Measurements from ENCODE around the gene ISOC2. TPM values are rescaled to one million over a fixed set of nuclear protein-coding genes. Genes with fewer than 3 reads are reported as not detected.
A peak's percentile ranks its signal among the peaks of the same experiment; 100 is the strongest.

Gene ISOC2
- total and polyA plus RNA-seq, 9 of the 15 experiments (the other 6 are each of a cell fraction or from before 2014, with no cell fraction given): 1.2 to 229 (median 58.3) TPM

GRCh38 chr19:55407800-55408532, 53.5 kb downstream of the ISOC2 start (continued):
- TF ChIP-seq REST (IDR thresholded peaks at IDR 0.05; ENCODE audit: borderline replicate concordance) (peak; percentile 98), REST (CRISPR knock-in tag; IDR thresholded peaks at IDR 0.05; ENCODE audit: low read depth) (peak; percentile 14), RFX7 (CRISPR knock-in tag; IDR thresholded peaks at IDR 0.05) (no peak), BRF2 (IDR thresholded peaks at IDR 0.05; ENCODE audit: borderline replicate concordance, insufficient read depth, insufficient read length) (no peak), CREB3L1 (IDR thresholded peaks at IDR 0.05; ENCODE audit: borderline replicate concordance, low read depth) (peak; percentile 72; the same call in 1 of the 2 replicates), SPI1 (IDR thresholded peaks at IDR 0.05; ENCODE audit: borderline replicate concordance, low read depth, low read length) (peak; percentile 87), E2F5 (CRISPR knock-in tag; IDR thresholded peaks at IDR 0.05) (peak; percentile 47; the same call in 1 of the 2 replicates), POLR2H (tag; IDR thresholded peaks at IDR 0.05; ENCODE audit: low read depth) (peak; percentile 89), CBX3 (IDR thresholded peaks at IDR 0.05; ENCODE audit: borderline replicate concordance in 1 of 2, low read length in 2 of 2) (peak in 1 of 2 experiments; percentile 74; a peak in 2 of 3 replicates), POLR2B (IDR thresholded peaks at IDR 0.05; ENCODE audit: low read depth, partially characterized antibody) (peak; percentile 94), NCOR1 (IDR thresholded peaks at IDR 0.05) (peak; percentile 52; the same call in 1 of the 2 replicates), YY1 (IDR thresholded peaks at IDR 0.05; ENCODE audit: borderline replicate concordance in 1 of 3, control insufficient read depth in 1 of 3, extremely low read depth in 1 of 3, insufficient read depth in 3 of 3, insufficient read length in 1 of 3, insufficient replicate concordance in 2 of 3, low read depth in 1 of 3, low read length in 2 of 3) (peak; percentile 71 to 95 (median 88)), MTA1 (IDR thresholded peaks at IDR 0.05; ENCODE audit: borderline replicate concordance) (peak; percentile 85), SMAD4 (CRISPR knock-in tag; conservative IDR thresholded peaks at IDR 0.05) (0 out of 2 replicates have a peak, but pooled peaks have one; percentile 15)
